ENCODE results near the gene LRRC28. TPM values are rescaled to one million over a fixed set of nuclear protein-coding genes. Genes with fewer than 3 reads are reported as not detected.

Gene LRRC28
- total RNA-seq, 3 donors from 2014 or later, result 24.3 to 52.2 (median 44.3) TPM

DNA sequence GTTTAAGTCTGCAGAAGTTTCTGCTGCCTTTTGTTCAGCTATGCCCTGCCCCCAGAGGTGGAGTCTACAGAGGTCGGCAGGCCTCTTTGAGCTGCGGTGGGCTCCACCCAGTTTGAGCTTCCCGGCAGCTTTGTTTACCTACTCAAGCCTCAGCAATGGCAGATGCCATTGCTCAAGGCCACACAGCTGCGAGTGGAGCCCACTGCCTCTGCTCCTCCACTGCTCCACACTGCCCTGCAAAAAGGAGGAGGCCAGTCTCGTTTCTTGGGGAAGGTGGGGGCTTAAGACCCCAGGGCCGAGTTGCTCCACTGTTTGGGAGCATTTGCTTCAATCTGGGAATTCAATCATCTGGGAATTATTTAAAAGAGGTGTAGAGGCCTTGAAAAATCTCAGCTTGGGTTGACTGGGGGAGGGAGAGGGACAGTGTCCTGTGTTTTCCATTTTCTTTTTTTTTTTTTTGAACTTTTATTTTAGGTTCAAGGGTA lies 169.9 kb downstream of the LRRC28 start:
- Histone ChIP-seq H3K27me3 (no peaks in the 10 kb centered on the region), H3K4me3 (no peak overlapping the region), H3K36me3 (no peaks in the 10 kb centered on the region), H3K9me3 (no peaks in the 10 kb centered on the region), H3K4me1 (no peaks in the 10 kb centered on the region), H3K27ac (no peak overlapping the region)
- DNase-seq (ENCODE audit: low spot score in 2 of 2), result no peak
- intact Hi-C loops (cut with DNase I; ENCODE audit: low total_unique reads), result no loop called here
- no peak for TF ChIP-seq POLR2AphosphoS5 (IDR thresholded peaks at IDR 0.05)
- TF ChIP-seq, protein P1, sequence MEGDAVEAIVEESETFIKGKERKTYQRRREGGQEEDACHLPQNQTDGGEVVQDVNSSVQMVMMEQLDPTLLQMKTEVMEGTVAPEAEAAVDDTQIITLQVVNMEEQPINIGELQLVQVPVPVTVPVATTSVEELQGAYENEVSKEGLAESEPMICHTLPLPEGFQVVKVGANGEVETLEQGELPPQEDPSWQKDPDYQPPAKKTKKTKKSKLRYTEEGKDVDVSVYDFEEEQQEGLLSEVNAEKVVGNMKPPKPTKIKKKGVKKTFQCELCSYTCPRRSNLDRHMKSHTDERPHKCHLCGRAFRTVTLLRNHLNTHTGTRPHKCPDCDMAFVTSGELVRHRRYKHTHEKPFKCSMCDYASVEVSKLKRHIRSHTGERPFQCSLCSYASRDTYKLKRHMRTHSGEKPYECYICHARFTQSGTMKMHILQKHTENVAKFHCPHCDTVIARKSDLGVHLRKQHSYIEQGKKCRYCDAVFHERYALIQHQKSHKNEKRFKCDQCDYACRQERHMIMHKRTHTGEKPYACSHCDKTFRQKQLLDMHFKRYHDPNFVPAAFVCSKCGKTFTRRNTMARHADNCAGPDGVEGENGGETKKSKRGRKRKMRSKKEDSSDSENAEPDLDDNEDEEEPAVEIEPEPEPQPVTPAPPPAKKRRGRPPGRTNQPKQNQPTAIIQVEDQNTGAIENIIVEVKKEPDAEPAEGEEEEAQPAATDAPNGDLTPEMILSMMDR (IDR thresholded peaks at IDR 0.05), result no peak
- no peak for TF ChIP-seq POLR2A (IDR thresholded peaks at IDR 0.05)

- no peak for TF ChIP-seq POLR2A (IDR thresholded peaks at IDR 0.05)
- TF ChIP-seq, protein P1 (IDR thresholded peaks at IDR 0.05), result no peak
- TF ChIP-seq POLR2AphosphoS5 (IDR thresholded peaks at IDR 0.05), result no peak
- H3K36me3 ChIP-seq, result no peaks in the 10 kb centered on the region
- intact Hi-C loops (cut with DNase I; ENCODE audit: low total_unique reads), result no loop called here
- no peak overlapping the region for H3K27ac ChIP-seq
- H3K9me3 ChIP-seq, result no peaks in the 10 kb centered on the region
- no peaks in the 10 kb centered on the region for H3K4me1 ChIP-seq
- no peak overlapping the region for H3K4me3 ChIP-seq
- no peak for DNase-seq (ENCODE audit: low spot score in 2 of 2)
- H3K27me3 ChIP-seq, result no peaks in the 10 kb centered on the region
Measured at GRCh38 chr15:99421758-99422157, 170.5 kb downstream of the LRRC28 start.

DNA sequence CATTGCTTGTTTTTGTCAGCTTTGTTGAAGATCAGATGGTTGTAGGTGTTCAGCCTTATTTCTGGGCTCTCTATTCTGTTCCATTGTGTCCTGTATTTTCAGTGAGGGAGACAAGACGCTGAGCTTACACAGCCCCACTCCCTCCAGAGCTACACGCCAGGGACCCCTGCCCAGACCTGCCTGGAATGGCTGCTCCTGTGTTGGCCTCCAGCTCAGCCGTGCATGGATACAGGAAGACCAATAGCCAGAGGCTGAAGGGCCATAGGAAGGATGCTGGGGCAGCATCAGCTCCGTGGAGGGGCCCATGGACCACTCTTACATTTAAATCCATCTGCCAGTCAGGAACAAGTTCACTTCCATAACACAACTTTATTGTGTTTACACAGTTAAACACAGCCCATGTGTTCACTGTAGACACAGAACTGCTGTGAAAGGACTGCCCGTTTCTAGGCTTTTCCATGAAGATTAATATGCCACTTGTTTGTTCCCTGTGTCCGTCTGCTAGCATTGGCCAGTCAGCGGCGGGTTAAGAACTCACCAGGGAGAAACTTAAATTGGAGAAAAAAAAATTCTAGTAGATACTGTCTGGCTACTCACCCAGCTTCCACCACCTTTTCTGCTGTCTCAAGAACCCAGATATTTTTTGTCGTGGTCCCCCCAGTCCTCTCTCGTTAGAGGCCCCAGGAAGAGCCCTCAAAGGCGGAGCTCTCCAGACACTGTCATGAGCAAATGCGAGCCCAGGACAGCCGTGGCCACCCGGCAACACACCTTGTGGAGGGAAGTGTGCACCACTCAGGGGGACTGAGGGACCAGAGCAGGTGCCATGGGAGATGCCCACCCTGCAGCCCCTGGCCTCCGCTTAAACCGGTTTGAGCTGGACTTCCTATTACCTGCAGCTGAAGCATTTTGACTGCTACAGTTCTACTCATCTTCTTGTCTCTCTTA lies 172.2 kb downstream of the LRRC28 start:
- Histone ChIP-seq H3K9me3 (no peaks in the 10 kb centered on the region), H3K36me3 (no peaks in the 10 kb centered on the region), H3K27ac (no peak overlapping the region), H3K4me3 (no peak overlapping the region), H3K4me1 (no peaks in the 10 kb centered on the region), H3K27me3 (no peaks in the 10 kb centered on the region)
- intact Hi-C loops (cut with DNase I; ENCODE audit: low total_unique reads), result no loop called here
- no peak for DNase-seq (ENCODE audit: low spot score in 2 of 2)
- TF ChIP-seq, protein P1 (IDR thresholded peaks at IDR 0.05), result no peak
- TF ChIP-seq POLR2AphosphoS5 (IDR thresholded peaks at IDR 0.05) (no peak), POLR2A (IDR thresholded peaks at IDR 0.05) (no peak)

- H3K9me3 ChIP-seq, result no peaks in the 10 kb centered on the region
- intact Hi-C loops (cut with DNase I; ENCODE audit: low total_unique reads), result no loop called here
- H3K4me1 ChIP-seq, result no peaks in the 10 kb centered on the region
- TF ChIP-seq POLR2AphosphoS5 (IDR thresholded peaks at IDR 0.05) (no peak), POLR2A (IDR thresholded peaks at IDR 0.05) (no peak)
- TF ChIP-seq, protein P1 (IDR thresholded peaks at IDR 0.05), result no peak
- no peak for DNase-seq (ENCODE audit: low spot score in 2 of 2)
- H3K36me3 ChIP-seq, result no peaks in the 10 kb centered on the region
- no peaks in the 10 kb centered on the region for H3K27me3 ChIP-seq
- H3K27ac ChIP-seq, result peak overlapping the region in 1 of 2 donors; percentile 75
- H3K4me3 ChIP-seq, result no peak overlapping the region
Measured at GRCh38 chr15:99424131-99424571, 172.9 kb downstream of the LRRC28 start.

Data from breast epithelium (tissue), 4 donors.